ENCODE results near the gene RSPO3.
"Not testable (repeated sequence)": the region's sequence is repeated elsewhere in the genome, so short reads cannot be mapped to it uniquely, and the experiment has no call there.

The RSPO3 gene, protein sequence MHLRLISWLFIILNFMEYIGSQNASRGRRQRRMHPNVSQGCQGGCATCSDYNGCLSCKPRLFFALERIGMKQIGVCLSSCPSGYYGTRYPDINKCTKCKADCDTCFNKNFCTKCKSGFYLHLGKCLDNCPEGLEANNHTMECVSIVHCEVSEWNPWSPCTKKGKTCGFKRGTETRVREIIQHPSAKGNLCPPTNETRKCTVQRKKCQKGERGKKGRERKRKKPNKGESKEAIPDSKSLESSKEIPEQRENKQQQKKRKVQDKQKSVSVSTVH

DNA sequence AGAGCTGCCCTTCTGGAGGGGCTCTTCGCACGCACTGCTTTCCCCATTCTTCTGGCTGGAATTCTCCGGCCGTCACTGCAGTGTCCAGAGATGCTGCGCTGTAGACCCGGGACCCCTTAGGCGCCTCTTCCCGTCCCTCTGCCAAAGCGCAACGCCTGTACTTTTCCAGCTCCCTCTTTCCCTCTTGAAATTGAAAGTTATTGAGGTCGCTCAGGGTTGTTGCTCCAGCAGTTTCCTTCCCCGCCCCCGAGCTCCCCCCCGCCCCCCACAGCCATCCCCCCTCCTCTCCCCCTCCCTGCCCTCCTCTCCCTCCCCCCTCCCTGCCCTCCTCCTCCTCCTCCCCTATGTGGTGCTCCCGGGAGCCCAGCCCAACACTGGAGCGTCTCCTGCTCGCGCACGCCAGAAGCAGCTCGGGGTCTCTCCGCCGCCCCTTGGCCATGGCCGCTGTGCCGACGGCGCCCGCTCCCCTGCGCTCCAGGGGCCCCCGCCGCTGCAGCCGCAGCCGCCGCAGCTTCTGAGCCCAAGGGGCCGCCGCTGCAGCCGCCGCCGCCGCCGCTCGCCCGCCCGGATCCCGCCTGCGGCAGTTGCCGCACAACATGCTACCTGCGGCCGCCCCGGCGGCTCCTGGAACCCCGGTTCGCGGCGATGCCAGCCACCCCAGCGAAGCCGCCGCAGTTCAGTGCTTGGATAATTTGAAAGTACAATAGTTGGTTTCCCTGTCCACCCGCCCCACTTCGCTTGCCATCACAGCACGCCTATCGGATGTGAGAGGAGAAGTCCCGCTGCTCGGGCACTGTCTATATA lies at the start of gene RSPO3:
RSPO3 (plus strand) TSS at position 374 of the 804 bp plus-strand sequence. CDS start 522 bp downstream, outside the sequence.
- DNase-seq = peak; percentile 69

DNA sequence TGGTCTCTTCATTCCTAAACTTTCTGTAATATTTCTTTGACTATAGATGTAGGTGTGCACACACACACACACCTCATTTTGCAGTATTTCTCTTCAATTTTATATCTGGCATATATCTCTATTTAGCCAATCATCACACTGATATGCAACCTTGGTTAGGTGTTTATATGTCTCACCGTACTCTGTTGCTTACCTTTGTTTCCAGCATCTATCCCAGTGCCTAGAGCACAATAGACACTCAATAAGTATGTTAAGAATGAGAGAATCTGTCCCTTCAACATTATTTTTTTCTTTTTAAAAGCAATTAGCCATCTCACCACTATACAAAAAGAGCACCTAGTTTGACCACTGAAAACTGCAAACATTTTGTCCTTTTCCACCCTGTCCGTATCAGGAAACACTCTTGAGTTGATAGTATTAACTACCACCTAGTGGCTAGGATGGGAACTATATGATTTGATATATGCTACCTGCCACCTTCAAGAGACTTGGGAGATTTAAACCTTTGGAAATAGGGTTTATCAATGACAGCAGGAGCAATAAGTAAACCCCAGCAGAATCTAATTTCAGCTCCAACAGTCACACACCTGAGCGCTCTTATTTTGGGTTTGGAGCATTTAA lies 48.7 kb upstream of the RSPO3 start:
- DNase-seq = no peak

DNA sequence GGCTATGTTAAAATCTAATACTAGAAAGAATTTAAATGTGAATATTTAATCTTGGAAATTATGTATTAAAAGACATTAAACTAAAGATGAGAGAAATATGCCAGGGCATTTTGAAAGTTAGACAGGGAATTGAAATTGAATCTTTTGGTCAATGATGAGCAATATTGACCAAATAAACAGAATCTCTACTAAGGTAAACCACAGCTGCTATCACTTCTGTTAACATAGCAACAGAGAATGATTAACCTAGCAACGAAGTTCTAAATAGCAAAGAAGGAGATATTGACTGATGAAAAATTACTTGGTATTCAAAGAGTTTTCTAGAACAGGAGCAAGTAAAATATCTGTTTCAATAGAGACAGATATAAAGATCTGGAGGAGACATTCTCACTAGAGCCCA lies 45.2 kb upstream of the RSPO3 start:
- no peak for DNase-seq

DNA sequence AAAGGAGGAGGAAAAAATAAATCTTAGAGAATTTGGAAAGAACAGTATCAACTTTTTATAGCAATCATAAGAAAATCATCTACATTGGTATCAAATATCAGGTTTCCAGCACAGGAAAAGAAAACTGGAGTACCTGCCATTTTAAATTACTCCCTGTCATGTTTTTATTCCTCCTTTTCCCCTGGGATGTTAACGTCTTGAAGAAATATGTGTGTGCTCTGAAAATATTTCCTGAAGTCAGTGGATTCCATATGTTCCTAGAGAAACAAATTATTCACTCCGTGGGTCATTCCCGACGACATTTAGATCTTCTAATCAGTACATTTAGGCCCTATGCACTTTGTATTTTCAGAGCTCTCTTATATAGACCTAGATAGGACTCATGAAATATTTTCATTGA lies 42.0 kb upstream of the RSPO3 start:
- DNase-seq = no peak

DNA sequence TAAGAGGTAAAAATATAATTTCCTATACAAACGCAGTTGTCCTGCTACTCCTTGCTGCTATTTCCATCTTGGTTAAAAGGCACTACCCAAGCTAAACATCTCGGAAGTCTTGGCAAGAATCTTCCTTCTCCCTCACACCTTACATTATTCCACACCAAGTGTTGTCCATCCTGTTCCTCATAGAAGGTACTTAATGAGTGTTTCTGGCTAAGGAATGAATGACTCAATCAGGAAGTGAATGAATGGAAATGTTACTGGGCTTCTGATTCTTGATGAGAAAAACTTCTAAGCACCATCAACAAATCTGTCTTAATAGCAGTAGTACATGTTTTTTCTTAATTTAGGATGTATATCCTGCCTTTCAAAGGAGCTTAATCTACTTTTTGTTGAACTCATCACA lies 40.6 kb upstream of the RSPO3 start:
- no peak for DNase-seq

DNA sequence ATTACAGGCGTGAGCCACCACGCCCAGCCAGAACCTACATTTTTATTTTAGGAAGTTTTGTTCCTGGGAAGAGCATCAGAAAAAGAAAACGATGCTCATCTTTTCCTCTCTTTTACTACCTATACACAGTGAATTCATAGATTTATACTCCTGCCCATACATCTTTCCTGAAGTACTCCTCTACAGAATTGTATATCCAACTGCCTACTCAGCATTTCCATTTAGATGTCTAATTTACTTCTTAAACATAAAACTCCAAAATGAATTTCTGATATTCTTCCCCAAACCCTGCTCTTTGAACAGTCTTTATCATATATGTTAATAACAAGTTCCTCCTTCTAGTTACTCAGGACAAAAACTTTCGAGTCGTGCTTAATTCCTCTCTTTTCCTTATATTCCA lies 39.8 kb upstream of the RSPO3 start:
- no peak for DNase-seq

DNA sequence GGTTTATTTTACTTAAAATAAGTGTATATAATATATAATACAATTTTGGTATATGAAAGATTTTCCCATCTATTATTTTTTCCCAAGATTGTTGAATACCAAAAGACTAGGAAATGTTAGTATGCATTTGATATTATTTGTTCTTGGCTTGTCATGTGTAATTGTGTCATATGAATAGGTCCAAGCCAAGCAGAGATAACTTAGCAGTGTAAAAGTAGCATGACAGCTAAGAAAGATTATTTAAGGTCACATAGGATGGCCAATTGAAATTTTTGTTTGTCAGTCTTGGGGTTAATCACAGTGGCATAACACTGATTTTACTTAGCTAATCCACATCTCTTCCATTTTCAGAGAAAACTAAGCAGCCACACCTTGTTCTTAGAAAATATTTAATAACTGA lies 38.8 kb upstream of the RSPO3 start:
- no peak for DNase-seq

DNA sequence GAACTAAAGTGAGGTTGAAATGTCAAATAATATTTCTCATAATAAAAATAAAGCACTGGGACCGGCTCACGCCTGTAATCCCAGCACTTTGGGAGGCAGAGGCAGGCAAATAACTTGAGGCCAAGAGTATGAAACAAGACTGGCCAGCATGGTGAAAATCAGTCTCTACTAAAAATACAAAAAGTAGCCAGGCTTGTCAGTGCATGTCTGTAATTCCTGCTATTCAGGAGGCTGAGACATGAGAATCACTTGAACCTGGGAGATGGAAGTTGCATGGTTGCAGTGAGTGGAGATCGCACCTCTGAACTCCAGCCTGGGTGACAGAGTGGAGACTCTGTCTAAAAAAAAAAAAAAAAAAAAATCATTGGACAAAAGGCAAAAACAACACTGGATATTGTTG lies 38.4 kb upstream of the RSPO3 start:
- DNase-seq = no peak

DNA sequence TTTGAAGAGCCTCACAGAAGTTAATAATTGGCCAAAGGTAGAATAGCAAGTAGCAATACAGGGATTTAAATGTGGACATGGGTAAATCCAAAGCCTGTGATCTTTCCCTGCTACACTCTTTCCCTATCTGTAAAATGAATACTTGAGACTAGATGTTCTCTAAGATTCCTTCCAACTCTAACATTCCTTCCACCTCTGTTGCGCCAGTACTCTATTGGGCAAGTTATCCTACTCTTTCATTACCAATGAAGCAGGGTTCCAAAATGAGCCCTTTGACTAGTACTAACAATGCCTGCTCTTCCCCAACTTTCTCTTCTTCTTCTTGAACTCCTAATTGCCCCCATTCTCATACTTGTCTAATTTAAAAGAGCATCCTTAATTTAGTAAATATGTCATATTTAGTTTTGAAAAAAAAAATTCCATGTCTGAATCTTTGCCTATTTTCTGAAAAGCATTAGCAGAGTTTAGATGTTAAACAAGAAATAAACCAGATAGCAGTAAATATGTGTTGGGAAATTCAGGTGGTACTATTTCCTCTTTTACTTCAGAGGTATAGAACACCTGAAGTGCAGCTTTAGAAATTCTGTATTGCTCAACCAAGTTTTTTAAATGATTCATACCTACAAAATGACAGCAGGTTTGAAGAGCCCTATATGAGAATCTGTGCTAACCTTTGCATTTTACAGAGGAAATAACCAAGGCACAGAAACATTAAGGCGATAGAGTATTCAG lies 35.1 kb upstream of the RSPO3 start:
- DNase-seq = no peak

DNA sequence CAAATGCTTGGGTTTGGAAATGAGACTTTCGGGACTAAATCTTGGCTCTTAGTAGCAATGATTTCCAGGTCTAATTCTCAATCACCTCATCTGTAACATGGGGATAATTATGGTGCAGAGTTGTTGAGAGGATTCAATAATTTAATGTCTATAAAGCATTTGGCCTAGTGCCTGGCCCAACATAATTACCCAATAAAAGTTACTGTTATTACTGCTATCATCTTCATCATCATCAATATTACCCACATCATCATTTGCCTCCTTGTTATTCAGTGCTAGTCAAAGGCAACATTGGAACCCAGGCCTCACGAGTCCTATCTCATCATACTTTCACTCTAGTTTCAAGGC lies 34.5 kb upstream of the RSPO3 start:
- DNase-seq = no peak

DNA sequence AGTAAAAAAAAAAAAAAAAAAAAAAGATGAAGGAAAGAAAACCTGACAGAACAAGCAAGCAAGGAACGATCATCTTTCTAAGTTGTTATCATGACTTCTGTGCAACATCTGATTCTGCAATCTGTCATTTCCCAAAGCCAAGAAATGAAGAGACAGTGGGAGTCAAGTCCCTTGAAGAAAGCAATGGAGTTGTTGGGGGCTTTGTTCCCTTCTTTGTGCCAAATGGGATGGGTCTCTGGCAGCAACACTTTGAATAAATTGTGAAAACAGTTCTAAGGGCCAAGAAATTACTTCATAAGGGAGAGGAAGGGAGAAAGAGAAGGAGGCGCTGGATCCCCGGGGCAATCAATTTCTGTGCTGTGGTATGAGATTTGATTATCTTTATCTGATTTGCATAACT lies 33.3 kb upstream of the RSPO3 start:
- DNase-seq = no peak

DNA sequence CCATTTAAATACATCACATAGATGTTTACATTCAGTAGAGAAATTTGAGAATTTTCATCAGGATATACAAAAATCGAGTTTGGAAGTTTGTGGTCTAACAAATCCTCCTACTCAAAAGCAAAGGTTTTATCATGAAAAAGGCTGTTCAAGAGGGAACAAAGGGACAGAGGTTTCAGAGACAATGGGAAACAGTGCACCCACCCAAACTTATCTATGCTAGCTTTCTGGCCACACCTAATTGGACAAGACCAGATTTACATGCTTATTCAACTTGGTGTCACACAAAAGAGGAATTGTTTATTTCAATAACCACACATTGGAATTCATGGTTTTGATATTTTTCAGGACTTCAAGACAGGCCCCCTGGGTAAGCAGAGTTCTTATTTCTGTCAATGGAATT lies 28.4 kb upstream of the RSPO3 start:
- DNase-seq = no peak

DNA sequence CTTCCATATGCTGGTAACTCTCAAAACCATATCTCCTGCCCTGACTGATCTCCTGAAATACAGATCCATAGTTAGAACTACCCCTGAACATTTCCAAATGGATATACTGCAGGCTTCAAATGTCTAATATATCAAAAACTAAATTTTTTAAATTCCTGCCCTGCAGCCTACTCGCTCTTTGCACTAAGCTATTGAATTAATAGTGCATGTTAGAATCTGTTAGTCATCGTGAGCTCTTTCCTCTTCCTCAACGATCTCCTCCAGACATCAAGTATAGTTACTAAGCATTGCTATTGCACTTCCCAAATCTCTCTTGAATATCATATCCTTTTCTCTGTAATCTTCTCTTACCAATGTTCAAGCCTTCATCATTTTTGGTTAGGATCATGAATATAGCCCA lies 26.0 kb upstream of the RSPO3 start:
- no peak for DNase-seq

DNA sequence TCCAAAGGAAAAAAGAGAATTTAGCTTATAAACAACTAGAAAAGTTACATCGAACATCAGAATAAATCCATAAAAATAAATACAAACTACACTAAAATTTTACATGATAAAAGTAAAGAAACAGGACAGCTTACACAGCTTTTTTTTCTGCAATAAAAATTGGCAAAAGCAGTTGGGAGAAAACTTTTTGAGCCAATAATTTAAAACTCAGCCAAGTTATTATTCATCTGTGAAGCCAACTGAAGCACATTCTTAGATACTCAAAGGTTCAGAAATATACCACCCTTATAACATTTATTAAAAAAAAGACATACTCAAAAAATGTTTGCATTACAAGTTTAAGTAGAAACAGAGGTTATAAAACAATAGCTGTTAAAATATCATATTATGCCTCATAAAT lies 23.7 kb upstream of the RSPO3 start:
- DNase-seq = no peak

DNA sequence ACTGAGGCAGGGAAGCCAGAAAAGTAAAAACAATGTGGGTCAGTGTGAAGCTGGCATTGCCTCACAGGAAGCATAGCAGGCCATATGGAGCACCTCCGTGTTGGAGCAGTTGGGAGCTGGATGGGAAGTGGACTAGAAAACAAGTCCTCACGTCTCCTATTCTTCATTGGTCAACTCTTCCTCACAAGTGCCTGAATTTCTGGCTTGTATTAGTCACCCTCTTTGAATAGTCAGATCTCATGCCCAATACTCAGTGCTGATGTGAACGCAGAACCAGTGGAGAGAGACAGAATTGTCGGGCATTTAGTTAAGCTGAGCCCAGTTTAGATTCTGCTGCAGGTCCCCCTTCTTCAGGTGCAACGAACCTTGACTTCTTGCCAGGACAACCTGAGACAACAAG lies 22.3 kb upstream of the RSPO3 start:
- no peak for DNase-seq

DNA sequence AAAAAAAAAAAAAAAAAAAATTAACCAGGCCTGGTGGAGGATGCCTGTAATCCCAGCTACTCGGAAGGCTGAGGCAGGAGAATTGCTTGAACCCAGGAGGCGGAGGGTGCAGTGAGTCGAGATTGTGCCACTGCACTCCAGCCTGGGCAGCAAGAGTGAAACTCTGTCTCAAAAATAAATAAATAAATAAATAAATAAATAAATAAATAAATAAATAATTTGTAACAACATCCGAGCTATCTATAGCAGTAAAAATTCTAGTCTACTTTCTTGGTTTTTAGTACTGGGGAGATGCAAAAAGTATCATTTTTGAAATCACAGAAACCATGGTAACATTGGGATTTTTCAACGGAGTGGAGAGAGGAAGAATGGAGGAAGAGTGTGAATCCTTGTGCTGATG lies 21.0 kb upstream of the RSPO3 start:
- not testable (repeated sequence) for DNase-seq

DNA sequence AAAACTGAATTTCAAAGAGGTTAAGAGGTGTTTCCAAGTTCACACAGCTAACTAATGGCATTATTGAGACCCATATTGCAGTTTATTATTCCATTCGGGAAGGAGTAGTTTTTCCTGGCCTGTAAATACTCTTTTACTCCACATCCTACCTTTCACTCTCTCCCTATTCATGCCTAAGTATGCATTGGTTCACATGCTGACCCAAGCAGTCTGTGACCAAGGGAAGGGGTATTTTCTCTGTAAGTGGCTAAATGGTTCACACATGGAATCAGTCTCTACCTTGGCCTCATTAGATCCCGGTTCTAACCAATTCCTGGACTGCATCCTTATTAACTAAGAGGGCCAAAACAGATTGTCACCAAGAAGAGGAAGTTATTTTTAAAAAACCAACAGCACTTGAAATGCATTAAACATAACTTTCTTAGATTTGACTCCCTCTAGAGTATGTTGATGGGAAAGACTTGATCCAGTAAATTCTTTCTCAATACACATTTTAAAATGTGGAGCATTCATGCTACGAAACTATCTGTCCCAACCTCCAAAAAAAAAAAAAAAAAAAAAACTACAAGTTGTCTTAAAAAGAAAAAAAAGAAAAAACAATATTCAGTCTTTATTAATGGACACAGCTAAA lies 17.8 kb upstream of the RSPO3 start:
- DNase-seq = no peak

DNA sequence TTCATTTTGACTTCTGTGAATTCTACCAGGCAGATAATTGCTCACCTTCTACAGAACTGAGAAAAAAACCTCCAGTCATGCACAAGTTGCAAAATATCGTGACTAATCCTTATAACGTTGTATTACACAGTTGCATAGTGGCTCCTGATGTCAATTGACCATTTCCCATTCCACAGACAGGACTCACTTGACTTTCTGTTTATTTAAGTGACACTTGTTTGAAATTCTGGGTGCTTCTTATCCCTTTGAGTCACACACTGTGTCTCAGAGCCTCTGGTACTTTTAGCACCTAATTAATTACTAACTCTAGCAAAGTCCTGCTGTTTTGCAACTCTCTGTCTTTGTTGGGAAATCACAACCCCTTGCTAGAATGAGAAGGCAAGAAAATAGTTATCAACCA lies 16.2 kb upstream of the RSPO3 start:
- no peak for DNase-seq

DNA sequence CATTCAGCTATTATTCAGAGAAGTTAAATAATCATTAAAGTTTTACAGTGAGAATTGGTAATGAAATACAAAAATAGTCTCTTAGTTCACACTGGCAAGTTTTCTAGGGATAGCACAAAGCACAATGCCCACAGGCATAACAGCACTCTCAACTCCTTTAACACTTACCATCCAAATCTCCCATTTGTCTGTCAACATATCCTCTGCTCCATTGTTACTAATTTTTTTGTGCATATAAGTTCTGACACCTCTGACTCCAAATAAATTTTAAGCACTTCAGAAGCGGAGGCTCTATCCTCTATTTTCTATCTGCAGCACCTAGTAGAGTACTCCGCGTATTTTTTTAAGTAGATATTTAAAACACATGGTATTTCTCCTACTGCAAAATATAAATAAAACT lies 15.6 kb upstream of the RSPO3 start:
- DNase-seq = no peak

DNA sequence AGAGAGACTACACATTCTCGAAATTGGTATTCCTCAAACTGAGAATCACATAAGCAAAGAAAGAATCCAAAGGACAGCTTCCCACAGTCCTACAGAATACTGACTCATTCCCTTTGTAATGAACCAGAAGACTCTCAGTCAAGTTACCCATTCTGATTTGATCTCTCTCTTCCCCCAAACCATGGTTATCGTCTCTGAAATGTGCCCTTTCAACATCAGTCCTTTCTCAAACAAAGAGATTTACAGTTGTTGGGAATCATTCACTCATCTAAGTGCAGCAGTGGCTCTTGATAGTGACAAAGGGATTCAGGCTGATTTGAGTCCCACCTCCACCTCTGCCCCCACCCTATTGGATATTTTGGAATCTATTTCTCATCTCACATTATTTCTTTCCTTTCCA lies 15.0 kb upstream of the RSPO3 start:
- no peak for DNase-seq

DNA sequence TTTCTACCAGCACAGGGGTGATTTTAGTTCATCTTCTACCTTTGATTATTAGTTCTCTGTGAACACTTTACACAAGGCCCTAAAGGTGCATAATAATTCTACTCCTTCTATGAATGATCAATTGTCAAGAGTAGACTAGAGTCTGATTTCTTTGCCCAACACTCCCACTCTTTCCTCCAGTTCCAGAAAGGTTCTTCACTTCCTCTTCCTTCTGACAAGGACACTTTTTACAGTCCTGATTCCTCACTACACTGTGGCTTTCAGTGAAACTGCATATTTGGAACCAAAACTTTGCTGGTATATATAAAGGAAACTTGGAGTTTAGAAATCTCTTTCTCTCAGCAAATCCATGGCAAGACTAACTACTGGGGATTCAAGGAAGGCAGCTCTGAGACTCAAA lies 10.6 kb upstream of the RSPO3 start:
- no peak for DNase-seq

DNA sequence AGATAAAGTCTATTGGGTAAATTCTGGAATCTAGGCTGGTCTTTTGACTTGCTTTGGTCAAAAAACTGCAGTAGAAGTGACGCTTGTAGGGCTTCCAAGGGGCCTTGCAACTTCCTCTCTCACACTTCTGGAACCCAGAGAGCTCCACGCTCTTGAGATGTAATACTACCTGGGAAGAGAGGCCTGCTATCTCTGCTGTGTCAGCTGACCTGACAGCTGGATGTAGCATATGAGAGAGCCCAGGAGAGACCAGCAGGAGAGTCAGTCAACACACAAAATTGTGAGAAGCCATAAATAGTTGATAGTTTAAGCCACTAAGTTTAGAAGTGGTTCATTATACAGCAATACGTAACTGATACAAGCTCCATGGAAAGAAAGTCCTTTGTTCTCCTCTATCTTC lies 7.8 kb upstream of the RSPO3 start:
- no peak for DNase-seq

DNA sequence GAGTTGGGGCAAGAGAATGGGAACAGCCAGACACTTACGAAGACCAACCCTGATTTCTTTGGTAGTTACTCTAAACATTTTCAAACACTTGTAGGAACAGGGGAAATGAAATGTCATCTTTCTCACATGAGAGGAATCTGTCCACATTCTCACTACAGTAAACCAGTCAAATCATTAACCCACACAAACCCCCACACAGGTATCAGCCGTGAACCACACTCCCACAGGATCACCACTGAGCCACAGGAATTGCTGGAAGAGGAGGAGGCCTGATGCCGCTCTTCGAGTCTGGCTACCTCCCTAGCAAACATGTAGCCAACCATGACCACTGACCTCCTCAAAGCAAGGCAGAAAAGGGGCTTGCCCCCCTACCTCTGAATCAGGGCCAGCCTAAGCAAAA lies 6.9 kb upstream of the RSPO3 start:
- DNase-seq = no peak

Data from retina (tissue), 1 donor.